Right lobe of liver (tissue), 4 donors: Measurements from ENCODE around the gene TTF1.

Experiments used
- CTCF ChIP-seq, 4 donors: fragments of 200-600 bp in 3 of 4; fragments of 450-650 bp in 1 of 4; IDR thresholded peaks; one replicate each; pipeline versions ENCODE4 v1.5.1 to v1.8.0; 2016 to 2022; ENCODE audit warnings: antibody characterized with exemption in 4 of 4, mild to moderate bottlenecking in 2 of 4
- POLR2A ChIP-seq: fragments of 450-650 bp; IDR thresholded peaks from one replicate; pipeline ENCODE4 v1.6.1; 2017; ENCODE audit warnings: antibody characterized with exemption, mild to moderate bottlenecking
- donor health status: DM: no; HTN: no; CAD: no.
- donor health status: DM: no; HTN: no; CAD: no.
- donor health status: DM: no; HTN: yes; CAD: no.

GRCh38 chr9:132364068-132364467, 42.6 kb downstream of the TTF1 start:
- TF ChIP-seq CTCF (IDR thresholded peaks at IDR 0.05) = no peak
- TF ChIP-seq POLR2A = no peak
